PFSK-1 (cell line): ENCODE data around the gene OXSM.

ENCODE experiments used
- FOXP2 ChIP-seq: optimal IDR thresholded peaks from 2 replicates; pipeline ENCODE3; 2011; ENCODE audit warnings: borderline replicate concordance, control low read depth, inconsistent platforms; ENCODE audit not compliant: insufficient read depth; ENCODE audit errors: extremely low read length, extremely low read depth
- POLR2AphosphoS5 ChIP-seq: IDR thresholded peaks from 2 replicates; pipeline ENCODE4 v1.6.1; 2012; ENCODE audit warnings: low read depth, mild to moderate bottlenecking, control low read depth, low read length, moderate library complexity
- REST ChIP-seq, 2 experiments: IDR thresholded peaks; 2 replicates each; pipeline versions ENCODE4 v1.6.1 to v1.8.0; 2011 to 2012; ENCODE audit warnings: low read depth in 2 of 2, low read length in 2 of 2, control low read depth in 1 of 2, inconsistent platforms in 1 of 2, mild to moderate bottlenecking in 1 of 2, moderate library complexity in 1 of 2; ENCODE audit not compliant: insufficient read depth in 1 of 2
- SIN3A ChIP-seq: IDR thresholded peaks from 2 replicates; pipeline ENCODE4 v1.6.1; 2012; ENCODE audit warnings: mild to moderate bottlenecking, low read length, moderate library complexity, borderline replicate concordance; ENCODE audit not compliant: insufficient read depth
- TAF1 ChIP-seq: IDR thresholded peaks from 2 replicates; pipeline ENCODE4 v1.6.1; 2012; ENCODE audit warnings: low read length, control low read depth, borderline replicate concordance; ENCODE audit not compliant: insufficient read depth

The OXSM gene

GRCh38 chr3:25812644-25813043, 22.8 kb downstream of the OXSM start:
- TF ChIP-seq SIN3A (no peak), POLR2AphosphoS5 (no peak), FOXP2 (no peak), TAF1 (no peak), REST (IDR thresholded peaks at IDR 0.05; ENCODE audit: insufficient read depth in 1 of 2, low read depth in 2 of 2, low read length in 2 of 2) (no peak)

GRCh38 chr3:25817107-25817506, 27.2 kb downstream of the OXSM start:
- TF ChIP-seq FOXP2 (no peak), POLR2AphosphoS5 (no peak), REST (IDR thresholded peaks at IDR 0.05; ENCODE audit: insufficient read depth in 1 of 2, low read depth in 2 of 2, low read length in 2 of 2) (no peak), TAF1 (no peak), SIN3A (no peak)

- TF ChIP-seq SIN3A, result no peak
- no peak for TF ChIP-seq REST (IDR thresholded peaks at IDR 0.05; ENCODE audit: insufficient read depth in 1 of 2, low read depth in 2 of 2, low read length in 2 of 2)
- TF ChIP-seq FOXP2, result no peak
Observed at GRCh38 chr3:25817638-25818037, 27.7 kb downstream of the OXSM start.

GRCh38 chr3:25818335-25818734, 28.4 kb downstream of the OXSM start:
- no peak for TF ChIP-seq REST (IDR thresholded peaks at IDR 0.05; ENCODE audit: insufficient read depth in 1 of 2, low read depth in 2 of 2, low read length in 2 of 2)

GRCh38 chr3:25820366-25820765, 30.5 kb downstream of the OXSM start:
- TF ChIP-seq FOXP2, result no peak
- TF ChIP-seq REST (IDR thresholded peaks at IDR 0.05; ENCODE audit: insufficient read depth in 1 of 2, low read depth in 2 of 2, low read length in 2 of 2), result no peak
- no peak for TF ChIP-seq SIN3A
- no peak for TF ChIP-seq TAF1
- TF ChIP-seq POLR2AphosphoS5, result no peak
